Right forelimb (tissue), 1 donor: ENCODE data around the gene MYL11.
A peak's percentile ranks its signal among the peaks of the same experiment; 100 is the strongest.

Experiments
- DNase-seq: peaks from one replicate; pipeline ENCODE4 v3.0.0-alpha.2; 2018

MYL11 gene

GRCh38 chr16:30354423-30355143 is 20.0 kb upstream of the MYL11 start:
- no peak for DNase-seq

GRCh38 chr16:30355144-30355953 is 19.3 kb upstream of the MYL11 start, which contains the start of gene CD2BP2:
Gene CD2BP2, minus strand, starts transcription at chr16:30355308. Its CDS starts 627 bp downstream, at chr16:30354681.
- peak; percentile 95 for DNase-seq

GRCh38 chr16:30355954-30356308 is 18.7 kb upstream of the MYL11 start:
- no peak for DNase-seq

GRCh38 chr16:30356401-30357084 is 18.1 kb upstream of the MYL11 start:
- DNase-seq: no peak

GRCh38 chr16:30357085-30357714 is 17.4 kb upstream of the MYL11 start:
- no peak for DNase-seq

GRCh38 chr16:30357715-30358576 is 16.7 kb upstream of the MYL11 start:
- no peak for DNase-seq

- no peak for DNase-seq
Observed at GRCh38 chr16:30358577-30358936, 16.0 kb upstream of the MYL11 start.

- peak; percentile 36 for DNase-seq
Observed at GRCh38 chr16:30358990-30359870, 15.4 kb upstream of the MYL11 start.

- DNase-seq: no peak
Observed at GRCh38 chr16:30359871-30360170, 14.8 kb upstream of the MYL11 start.

- DNase-seq: no peak
Observed at GRCh38 chr16:30361180-30361579, 13.4 kb upstream of the MYL11 start.

GRCh38 chr16:30365200-30365599 is 9.4 kb upstream of the MYL11 start:
- no peak for DNase-seq

- DNase-seq: no peak
Observed at GRCh38 chr16:30366511-30366910, 8.1 kb upstream of the MYL11 start.

- DNase-seq: no peak
Observed at GRCh38 chr16:30367349-30368009, 7.1 kb upstream of the MYL11 start.

- DNase-seq: no peak
Observed at GRCh38 chr16:30368122-30368791, 6.3 kb upstream of the MYL11 start.

GRCh38 chr16:30368792-30369090 is 5.9 kb upstream of the MYL11 start:
- DNase-seq: no peak

- DNase-seq: peak; percentile 41
Observed at GRCh38 chr16:30369091-30369937, 5.3 kb upstream of the MYL11 start.

GRCh38 chr16:30369938-30370455 is 4.6 kb upstream of the MYL11 start:
- no peak for DNase-seq

GRCh38 chr16:30370456-30371247 is 4.0 kb upstream of the MYL11 start, which contains the start of gene TBC1D10B:
Gene TBC1D10B, minus strand, starts transcription at chr16:30370494. Its CDS starts 311 bp downstream, at chr16:30370183.
- DNase-seq: peak; percentile 100
